HL-60 (cell line): ENCODE measurements around the gene LTV1.

Experiments used
- POLR2AphosphoS5 ChIP-seq: IDR thresholded peaks from 2 replicates; pipeline ENCODE4 v1.6.1; 2012; ENCODE audit warnings: low read depth
- SPI1 ChIP-seq: IDR thresholded peaks from 2 replicates; pipeline ENCODE4 v1.6.1; 2012; ENCODE audit warnings: low read depth, mild to moderate bottlenecking, borderline replicate concordance
- TF ChIP-seq, protein P1 (sequence below): IDR thresholded peaks from one replicate; pipeline ENCODE4 v1.5.1; 2011; ENCODE audit warnings: low read length, control low read depth, inconsistent platforms; ENCODE audit not compliant: insufficient read depth

DNA sequence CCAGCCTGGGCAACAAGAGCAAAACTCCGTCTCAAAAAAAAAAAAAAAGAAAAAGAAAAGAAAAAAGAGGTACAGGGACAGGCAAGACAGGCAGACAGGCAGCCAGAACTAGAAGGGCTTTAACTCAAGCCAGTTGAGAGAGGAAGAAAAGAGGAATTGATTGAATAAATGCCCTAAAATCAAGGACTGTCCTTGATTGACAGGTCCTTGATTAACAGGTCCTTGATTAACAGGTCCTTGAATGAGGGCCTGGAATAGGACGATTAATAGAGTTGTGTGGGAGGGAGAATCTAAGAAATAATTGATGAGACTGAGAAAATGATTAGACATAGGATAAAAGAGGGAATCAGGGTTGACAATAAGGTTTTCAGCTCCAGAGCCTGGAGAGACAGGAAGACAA lies 57.2 kb downstream of the LTV1 start:
- TF ChIP-seq, protein P1, sequence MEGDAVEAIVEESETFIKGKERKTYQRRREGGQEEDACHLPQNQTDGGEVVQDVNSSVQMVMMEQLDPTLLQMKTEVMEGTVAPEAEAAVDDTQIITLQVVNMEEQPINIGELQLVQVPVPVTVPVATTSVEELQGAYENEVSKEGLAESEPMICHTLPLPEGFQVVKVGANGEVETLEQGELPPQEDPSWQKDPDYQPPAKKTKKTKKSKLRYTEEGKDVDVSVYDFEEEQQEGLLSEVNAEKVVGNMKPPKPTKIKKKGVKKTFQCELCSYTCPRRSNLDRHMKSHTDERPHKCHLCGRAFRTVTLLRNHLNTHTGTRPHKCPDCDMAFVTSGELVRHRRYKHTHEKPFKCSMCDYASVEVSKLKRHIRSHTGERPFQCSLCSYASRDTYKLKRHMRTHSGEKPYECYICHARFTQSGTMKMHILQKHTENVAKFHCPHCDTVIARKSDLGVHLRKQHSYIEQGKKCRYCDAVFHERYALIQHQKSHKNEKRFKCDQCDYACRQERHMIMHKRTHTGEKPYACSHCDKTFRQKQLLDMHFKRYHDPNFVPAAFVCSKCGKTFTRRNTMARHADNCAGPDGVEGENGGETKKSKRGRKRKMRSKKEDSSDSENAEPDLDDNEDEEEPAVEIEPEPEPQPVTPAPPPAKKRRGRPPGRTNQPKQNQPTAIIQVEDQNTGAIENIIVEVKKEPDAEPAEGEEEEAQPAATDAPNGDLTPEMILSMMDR = no peak
- TF ChIP-seq SPI1 (no peak), POLR2AphosphoS5 (no peak)
